NCI-H2107 (cell line): ENCODE results near the gene CAPZB.

Experiments used
- DNase-seq: peaks from one replicate; lab custom pipeline; 2025; lab: John Stamatoyannopoulos, UW

Gene CAPZB

GRCh38 chr1:19327736-19328135, 157.6 kb downstream of the CAPZB start:
- no peak for DNase-seq

GRCh38 chr1:19327301-19327700, 158.0 kb downstream of the CAPZB start:
- DNase-seq: no peak

- no peak for DNase-seq
These were observed 158.6 kb downstream of the CAPZB start for GRCh38 chr1:19326748-19327065.

- no peak for DNase-seq
These were observed 159.2 kb downstream of the CAPZB start for GRCh38 chr1:19325958-19326747.

- DNase-seq: no peak
These were observed 159.9 kb downstream of the CAPZB start for GRCh38 chr1:19325368-19325957.

- DNase-seq: no peak
These were observed 160.7 kb downstream of the CAPZB start for GRCh38 chr1:19324665-19324990.

GRCh38 chr1:19323987-19324664, 161.2 kb downstream of the CAPZB start:
- DNase-seq: no peak

GRCh38 chr1:19322481-19322880, 162.9 kb downstream of the CAPZB start:
- no peak for DNase-seq

- no peak for DNase-seq
These were observed 164.3 kb downstream of the CAPZB start for GRCh38 chr1:19321071-19321470.

GRCh38 chr1:19319196-19319595, 166.1 kb downstream of the CAPZB start:
- DNase-seq: no peak

GRCh38 chr1:19317126-19317910, 168.0 kb downstream of the CAPZB start:
- DNase-seq: no peak

GRCh38 chr1:19315378-19316198, 169.8 kb downstream of the CAPZB start:
- no peak for DNase-seq

- no peak for DNase-seq
These were observed 171.1 kb downstream of the CAPZB start for GRCh38 chr1:19313961-19314882.

- no peak for DNase-seq
These were observed 171.7 kb downstream of the CAPZB start for GRCh38 chr1:19313636-19313959.

- DNase-seq: no peak
These were observed 172.3 kb downstream of the CAPZB start for GRCh38 chr1:19312782-19313635.

- peak; percentile 90 for DNase-seq
These were observed 173.2 kb downstream of the CAPZB start, which contains the start of the genes AKR7A2 and SLC66A1 for GRCh38 chr1:19311931-19312781. AKR7A2 (minus strand) TSS chr1:19312144; CDS start chr1:19312124, 20 bp downstream. SLC66A1 (plus strand) TSS chr1:19312326; CDS start chr1:19317678, 5,352 bp downstream.

GRCh38 chr1:19311503-19311930, 173.8 kb downstream of the CAPZB start:
- DNase-seq: no peak

GRCh38 chr1:19310720-19311502, 174.4 kb downstream of the CAPZB start:
- no peak for DNase-seq
